Jurkat, Clone E6-1 (cell line): ENCODE data around the gene ARL8B.

Source experiments
- DNase-seq: peaks from one replicate; pipeline ENCODE4 v3.0.0-alpha.2; 2011; ENCODE audit warnings: low read depth, low spot score
- H3K4me3 ChIP-seq: 2 replicates; pipeline ENCODE4 v1.5.1; 2011; ENCODE audit warnings: mild to moderate bottlenecking, low read length, control low read depth, moderate library complexity

The ARL8B gene

DNA sequence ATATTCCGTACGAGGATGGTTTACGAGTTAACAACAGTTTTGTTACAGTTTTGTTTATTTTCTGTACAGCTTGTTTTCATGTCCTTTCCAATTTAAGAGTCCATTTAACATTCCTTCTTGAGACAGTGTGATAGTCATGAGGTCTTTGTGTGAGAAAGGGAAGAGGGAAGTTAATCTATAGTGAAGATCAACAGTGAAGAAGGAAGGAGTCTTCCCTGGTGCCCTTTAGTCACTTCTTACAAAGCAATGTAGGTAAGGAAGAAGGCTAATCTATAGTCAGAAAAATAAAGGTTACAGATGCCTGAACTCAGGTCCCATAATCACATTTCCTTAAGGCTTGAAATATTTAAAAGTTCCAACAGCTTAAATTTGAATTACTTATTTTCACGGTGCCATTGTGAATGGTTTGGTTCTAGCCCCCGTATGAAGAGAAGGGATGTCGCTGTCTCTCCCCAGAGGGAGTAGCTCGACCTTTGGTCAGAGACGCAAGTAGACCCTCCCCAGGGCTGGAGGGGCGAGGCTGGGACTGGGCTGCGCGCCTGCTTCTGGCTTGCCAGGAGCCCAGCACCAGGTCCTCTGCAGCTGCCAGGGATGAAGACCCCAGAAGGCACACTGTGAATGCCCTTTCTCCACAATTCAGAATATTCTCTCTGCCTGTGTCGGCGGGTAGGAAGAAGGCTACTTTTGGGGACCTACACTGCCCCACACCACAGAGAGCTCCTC lies 100.4 kb downstream of the ARL8B start:
- no peak for DNase-seq
- H3K4me3 ChIP-seq, result no peak overlapping the region

DNA sequence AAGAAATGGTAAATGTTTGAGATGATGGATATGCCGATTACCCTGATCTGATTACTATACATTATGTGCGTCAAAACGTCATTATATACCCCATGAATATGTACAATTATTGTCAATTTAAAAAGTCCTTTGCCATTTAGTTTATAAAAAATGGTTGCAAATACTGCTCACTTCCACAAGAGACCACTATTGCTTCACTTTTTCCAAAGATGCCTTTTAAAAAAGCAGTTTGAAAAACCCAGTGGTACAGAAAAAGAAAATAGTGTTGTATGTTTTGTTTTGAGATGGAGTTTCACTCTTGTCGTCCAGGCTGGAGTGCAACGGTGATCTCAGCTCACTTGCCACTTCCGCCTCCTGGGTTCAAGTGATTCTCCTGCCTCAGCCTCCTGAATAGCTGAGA lies 104.7 kb downstream of the ARL8B start:
- no peak for DNase-seq

DNA sequence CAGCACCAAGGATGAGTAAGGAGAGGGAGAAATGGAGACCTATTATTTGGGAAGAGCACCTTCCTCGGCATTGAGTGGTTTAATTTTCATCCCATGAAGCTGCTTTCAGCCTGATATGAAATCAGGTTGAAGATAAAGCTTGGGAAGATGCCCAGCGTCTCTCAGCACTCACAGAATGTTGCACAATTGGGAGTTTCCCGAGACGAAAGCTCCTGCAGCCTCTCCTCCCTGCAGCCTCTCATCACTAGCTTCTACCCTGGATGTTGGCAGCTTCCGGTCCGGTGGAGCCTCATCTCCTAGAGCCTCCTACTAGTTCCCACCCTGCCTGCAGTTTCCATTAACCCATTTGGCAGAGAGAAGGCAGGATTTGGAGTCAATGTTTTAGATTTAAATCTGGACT lies 105.7 kb downstream of the ARL8B start:
- H3K4me3 ChIP-seq, result no peak overlapping the region
- no peak for DNase-seq

More for the DNA sequence above, 104.7 kb downstream of the ARL8B start:
- H3K4me3 ChIP-seq, result no peak overlapping the region

DNA sequence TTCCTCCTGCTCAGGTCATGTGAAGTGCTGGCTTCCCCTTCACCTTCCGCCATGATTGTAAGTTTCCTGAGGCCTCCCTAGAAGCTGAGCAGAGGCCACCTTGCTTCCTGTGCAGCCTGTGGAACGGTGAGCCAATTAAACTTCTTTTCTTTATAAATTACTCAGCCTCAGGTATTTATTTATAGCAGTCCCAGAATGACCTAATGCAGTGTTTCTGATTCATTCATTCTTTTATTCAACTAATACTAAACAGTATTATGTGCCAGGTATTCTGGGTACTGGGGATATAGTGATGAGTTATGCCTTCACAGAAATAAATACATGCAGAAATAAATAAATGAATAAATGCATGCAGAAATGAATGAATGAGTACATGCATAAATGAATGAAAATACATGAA lies 107.3 kb downstream of the ARL8B start:
- no peak for DNase-seq
- no peak overlapping the region for H3K4me3 ChIP-seq
